ENCODE results near the gene MSH6.

GRCh38 chr2:47747878-47748277, 35.1 kb upstream of the MSH6 start:
- TF ChIP-seq CTCF (conservative IDR thresholded peaks at IDR 0.05) (no peak), ZFX (IDR thresholded peaks at IDR 0.05) (no peak)
